ENCODE results near the gene OAS2.

GRCh38 chr12:112985642-112986290 lies 7.4 kb downstream of the OAS2 start:
- TF ChIP-seq EZH2 (IDR thresholded peaks at IDR 0.05; ENCODE audit: borderline replicate concordance, low read length) = no peak
- TF ChIP-seq, protein P1, sequence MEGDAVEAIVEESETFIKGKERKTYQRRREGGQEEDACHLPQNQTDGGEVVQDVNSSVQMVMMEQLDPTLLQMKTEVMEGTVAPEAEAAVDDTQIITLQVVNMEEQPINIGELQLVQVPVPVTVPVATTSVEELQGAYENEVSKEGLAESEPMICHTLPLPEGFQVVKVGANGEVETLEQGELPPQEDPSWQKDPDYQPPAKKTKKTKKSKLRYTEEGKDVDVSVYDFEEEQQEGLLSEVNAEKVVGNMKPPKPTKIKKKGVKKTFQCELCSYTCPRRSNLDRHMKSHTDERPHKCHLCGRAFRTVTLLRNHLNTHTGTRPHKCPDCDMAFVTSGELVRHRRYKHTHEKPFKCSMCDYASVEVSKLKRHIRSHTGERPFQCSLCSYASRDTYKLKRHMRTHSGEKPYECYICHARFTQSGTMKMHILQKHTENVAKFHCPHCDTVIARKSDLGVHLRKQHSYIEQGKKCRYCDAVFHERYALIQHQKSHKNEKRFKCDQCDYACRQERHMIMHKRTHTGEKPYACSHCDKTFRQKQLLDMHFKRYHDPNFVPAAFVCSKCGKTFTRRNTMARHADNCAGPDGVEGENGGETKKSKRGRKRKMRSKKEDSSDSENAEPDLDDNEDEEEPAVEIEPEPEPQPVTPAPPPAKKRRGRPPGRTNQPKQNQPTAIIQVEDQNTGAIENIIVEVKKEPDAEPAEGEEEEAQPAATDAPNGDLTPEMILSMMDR (IDR thresholded peaks at IDR 0.05; ENCODE audit: low read length) = no peak

Data from OCI-LY1 (cell line).